ENCODE results near the gene SFXN4.
"Not testable (repeated sequence)": the region's sequence is repeated elsewhere in the genome, so short reads cannot be mapped to it uniquely, and the experiment has no call there.

Gene SFXN4

DNA sequence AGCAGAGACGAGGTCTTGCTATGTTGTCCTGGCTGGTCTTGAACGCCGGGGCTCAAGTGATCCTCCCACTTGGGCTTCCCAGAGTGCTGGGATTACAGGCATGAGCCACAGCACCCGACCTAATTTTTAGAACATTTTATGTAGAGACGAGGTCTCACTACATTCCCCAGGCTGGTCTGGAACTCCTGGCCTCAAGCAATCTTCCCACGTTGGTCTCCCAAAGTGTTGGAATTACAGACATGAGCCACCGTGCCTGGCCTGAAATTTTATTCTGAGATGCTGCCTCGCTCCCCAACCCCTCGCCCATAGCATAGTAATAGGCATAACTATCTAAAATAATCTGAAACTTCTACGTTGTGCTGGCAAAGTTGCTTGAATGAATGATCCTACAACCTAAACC lies 21.9 kb downstream of the SFXN4 start:
- no peak for DNase-seq (ENCODE audit: low read depth in 3 of 3)

DNA sequence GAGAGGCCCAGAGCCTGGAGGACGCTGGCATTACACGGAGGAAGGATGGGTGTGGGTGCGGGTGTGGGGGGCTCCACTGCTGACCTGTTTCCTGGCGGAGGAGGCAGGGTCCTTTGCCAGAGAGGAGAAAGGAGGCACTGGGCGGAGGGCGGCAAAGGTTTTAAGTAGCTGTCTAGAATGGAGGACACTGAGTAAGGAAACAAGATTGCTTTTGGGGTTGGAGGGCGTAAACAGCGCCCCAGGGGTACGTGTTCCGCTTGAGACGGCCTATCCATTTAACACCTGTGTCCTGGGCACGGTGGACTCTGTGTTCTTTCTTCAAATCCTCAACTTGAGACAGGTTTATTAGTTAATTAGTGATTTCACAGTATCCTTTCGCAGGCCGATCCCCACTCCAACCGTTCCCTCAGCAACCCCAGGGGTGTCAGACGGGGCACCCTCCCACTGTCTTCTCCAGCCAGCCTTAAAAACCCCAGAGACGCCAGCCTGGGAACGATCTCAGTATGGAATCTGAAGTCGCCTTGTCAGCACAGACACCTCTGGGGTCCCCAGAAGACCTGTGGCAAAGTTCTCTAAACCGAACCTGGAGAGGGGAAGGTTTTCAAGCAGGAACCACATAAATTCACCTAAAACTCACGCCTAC lies 24.8 kb downstream of the SFXN4 start:
- no peak for DNase-seq (ENCODE audit: low read depth in 3 of 3)

DNA sequence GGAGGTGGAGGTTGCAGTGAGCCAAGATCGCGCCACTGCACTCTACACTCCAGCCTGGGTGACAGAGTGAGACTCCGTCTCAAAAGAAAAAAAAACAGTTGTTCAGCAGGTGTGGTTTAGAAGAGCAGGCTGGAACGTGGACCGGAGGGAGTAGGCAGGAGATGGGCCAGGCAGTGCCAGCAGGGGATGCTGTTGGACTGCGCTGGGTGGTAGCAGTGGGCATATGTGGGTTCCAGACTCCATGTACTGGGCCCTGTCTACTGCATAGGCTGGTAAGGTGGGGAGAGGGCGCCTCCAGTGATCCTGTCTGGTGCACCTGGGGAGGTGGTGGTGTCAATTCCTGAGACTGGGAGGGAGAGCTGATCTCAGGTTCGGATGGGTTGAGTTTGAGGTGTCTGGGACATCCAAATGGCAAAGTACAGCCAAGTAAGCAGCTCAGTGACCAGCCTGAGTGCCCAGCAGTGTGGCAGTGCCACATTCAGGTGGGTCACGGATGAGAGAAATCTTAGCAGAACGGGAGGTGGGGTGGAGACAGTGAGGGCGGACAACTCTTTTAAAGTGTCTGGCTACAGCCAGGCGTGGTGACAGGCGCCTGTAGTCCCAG lies 25.9 kb downstream of the SFXN4 start:
- DNase-seq (ENCODE audit: low read depth in 3 of 3) = peak in 2 of 3 experiments; percentile 11 to 21

DNA sequence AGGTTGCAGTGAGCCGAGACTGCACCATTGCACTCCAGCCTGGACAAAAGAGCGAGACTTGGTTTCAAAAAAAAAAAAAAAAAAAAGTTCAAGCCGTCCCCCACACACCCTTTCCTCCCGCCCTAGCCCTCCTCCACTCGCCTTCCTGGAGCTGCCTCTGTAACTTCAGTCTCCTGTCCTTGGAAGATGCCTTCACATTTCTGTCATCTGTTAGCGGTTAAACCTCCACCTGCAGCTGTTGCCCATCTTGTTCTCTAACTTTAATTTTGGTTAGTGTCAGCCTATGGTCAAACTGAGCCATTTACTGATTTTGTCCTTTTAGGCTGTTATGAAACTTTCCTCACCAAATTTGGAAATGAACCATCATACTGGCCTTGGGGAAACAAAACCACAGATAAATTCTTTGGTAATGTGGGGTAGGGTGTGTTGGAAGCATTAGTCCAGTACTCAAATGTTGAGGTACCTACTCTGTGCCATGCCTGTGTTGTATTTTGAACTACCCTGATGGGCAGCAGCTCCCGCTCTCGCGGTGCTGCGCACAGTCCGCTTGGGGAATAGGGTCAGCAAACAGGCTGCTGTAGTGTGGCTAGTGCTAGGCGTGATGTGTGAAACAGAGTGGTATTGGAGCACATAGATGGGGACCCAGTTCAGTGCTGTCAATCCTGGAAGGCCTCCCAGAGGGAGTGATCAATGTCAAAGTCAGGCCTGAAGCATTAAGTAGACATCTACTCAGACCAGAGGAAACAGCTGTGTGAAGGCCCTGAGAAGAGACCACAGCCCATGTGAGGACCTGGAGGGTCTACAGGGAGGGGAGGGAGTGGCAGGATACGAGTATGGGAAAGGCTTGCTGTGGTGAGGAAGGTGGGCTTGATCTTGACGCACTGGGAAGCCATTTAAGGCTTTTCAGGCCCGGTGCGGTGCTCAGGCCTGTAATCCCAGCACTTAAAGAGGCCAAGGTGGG lies 26.9 kb downstream of the SFXN4 start:
- no peak for DNase-seq (ENCODE audit: low read depth in 3 of 3)

DNA sequence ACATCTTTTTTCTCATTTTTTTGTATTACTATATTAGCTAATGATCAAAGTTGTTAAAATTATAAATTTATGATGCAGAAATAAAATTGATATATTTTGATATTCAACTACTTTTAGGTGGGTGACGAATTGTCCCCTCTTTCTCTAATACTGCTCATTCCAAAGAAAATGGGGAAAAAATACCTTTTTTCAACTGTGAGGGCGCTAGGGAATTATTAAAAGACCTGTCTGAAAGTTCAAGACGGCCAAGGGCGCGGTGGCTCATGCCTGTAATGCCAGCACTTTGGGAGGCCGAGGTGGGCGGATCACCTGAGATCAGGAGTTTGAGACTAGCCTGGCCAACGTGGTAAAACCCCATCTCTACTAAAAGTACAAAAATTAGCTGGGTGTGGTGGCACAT lies 27.6 kb downstream of the SFXN4 start:
- not testable (repeated sequence) for DNase-seq (ENCODE audit: low read depth in 3 of 3)

DNA sequence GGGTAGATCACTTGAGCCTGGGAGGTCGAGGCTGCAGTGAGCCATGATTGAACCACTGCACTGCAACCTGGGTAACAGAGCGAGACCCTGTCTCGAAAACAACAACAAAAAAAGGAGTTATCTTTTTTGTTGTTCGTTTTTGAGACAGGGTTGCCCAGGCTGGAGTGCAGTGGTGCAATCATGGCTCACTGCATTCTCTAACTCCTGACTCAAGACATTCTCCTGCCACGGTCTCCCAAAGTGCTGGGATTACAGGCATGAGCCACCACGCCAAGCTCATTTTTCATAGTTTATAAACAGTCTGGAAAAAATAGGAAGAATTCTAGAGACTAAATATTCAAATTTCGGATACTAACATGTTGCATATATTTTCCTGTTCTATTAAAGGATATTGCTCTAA lies 29.4 kb downstream of the SFXN4 start:
- DNase-seq (ENCODE audit: low read depth in 3 of 3) = no peak

DNA sequence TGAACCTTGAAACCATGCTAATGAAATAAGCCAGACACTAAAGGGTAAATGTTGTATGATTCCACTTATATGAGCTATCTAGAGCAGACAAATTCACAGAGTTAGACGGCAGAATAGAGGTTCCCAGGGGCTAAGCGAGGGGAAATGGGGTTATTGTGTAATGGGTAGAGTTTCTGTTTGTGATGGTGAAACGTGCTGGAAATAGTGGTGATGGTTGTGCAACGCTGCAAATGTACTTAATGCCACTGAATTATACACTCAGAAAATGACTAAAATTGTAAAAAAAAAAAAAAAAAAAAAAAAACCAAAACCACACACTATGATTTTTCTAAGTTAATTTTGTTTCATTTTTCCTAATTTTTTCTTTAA lies 30.0 kb downstream of the SFXN4 start:
- DNase-seq (ENCODE audit: low read depth in 3 of 3) = no peak

DNA sequence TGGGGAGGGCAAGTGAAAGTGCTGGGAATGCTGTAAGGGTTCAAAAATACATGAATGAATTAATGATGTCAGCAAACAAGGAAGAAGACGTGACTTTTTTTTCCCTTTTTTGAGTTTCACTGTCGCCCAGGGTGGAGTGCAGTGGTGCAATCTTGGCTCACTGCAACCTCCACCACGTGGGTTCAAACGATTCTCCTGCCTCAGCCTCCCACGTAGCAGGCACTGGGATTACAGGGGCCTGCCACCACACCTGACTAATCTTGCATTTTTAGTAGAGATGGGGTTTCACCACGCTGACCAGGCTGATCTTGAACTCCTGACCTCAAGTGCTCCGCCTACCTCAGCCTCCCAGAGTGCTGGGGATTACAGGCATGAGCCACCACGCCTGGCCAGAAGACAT lies 31.6 kb downstream of the SFXN4 start:
- peak in 1 of 3 experiments; percentile 43 for DNase-seq (ENCODE audit: low read depth in 3 of 3)

DNA sequence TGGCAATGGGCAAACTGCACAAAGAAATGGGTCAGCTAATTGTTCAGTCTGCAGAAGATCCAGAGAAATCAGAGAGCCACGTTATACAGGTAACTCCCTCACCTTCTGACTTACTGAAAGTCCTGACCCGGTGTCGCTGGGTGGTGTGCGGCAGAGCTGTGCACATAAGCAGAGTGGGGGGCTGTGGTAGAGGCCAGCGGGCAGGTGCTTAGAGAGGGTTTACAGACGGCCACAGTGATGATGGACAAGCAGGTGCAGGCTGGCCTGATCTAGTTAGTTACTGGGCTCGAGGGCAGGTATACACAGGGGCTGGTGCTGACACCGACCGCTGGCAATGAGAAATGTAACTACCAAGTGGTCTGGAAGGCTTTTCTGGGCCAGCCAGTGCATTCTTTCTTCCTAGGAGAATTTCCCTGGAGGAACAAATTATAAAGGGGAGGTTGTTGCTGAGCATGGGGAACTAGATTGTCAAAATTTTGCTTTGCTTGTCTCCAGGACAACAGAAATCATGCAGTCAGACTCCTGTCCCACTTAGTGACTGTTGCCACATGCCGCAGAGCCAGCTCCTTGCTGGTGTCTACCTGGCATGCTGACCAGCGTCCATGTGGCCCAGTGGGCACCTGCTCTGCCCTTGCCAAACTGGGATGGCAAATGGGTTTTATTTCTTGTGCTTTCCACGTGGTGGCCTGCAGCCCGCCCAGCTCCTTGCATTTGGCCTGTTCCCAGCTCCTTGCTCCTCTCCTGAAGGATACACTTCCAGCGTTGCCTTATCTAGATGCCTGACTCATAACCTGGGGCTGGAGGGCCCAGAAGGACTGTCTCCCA lies 32.8 kb downstream of the SFXN4 start:
- no peak for DNase-seq (ENCODE audit: low read depth in 3 of 3)

DNA sequence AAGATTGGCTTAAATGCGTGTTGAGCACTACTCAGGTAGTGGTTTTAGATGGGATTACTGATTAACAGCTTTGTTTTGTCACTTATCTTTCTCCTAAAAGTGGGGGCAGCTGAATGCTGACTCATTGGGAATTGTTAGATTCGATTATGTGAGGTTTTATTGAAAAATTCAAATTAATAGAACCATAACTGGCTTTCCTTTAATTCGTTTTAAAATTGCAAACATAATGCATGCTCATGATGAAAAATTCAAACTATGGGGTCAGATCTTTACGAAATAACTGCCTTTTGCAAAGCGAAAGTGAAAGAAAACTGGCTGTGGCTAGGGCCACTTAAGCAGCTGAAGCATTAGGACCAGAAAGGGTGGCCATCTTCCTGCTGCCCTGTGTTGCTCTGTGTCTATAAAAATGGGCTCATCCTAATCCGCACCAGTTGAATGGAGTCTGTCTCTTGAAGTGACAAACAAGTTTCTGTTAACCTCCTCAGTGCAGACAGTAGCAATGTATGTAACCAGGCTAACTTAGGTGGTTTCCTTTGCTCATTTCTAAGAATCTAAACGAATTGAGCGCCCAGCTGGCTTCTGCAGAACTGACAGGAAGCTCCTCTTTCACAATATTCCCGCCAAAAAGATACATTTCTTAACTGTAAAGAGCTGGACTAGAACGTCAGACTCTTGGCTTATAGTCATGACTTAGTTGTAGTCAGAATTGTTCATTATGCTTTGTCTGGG lies 33.8 kb downstream of the SFXN4 start:
- DNase-seq (ENCODE audit: low read depth in 3 of 3) = peak in 2 of 3 experiments; percentile 16 to 26

DNA sequence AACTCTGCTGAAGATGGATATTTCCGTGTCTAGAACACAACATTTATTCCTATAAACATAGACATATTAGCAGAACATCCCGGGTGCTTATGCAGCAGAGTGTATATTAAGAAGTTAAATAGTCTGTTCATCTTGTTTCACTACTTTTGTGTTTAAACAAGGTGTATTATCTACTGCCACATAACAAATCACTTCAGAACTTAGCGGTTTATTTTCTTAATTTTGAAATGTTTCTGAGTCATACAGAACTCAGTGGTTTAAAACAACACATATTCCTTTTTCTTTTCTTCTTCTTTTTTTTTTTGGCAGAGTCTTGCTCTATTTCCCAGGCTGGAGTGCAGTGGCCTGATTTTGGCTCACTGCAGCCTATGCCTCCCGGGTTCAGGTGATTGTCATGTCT lies 35.8 kb downstream of the SFXN4 start:
- no peak for DNase-seq (ENCODE audit: low read depth in 3 of 3)

DNA sequence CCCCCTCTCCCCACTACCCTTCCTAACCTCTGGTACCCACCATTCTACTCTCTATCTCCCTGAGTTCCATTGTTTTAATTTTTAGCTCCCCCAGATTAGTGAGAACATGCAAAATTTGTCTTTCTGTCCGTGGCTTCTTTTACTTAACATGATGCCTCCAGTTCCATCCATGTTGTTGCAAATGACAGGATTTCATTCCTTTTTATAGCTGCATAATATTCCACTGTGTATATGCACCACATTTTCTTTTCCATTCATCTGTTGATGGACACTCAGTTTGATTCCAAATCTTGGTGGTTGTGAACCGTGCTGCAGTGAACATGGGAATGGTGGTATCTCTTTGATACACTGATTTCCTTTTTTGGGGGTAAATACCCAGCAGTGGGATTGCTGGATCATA lies 39.6 kb downstream of the SFXN4 start:
- no peak for DNase-seq (ENCODE audit: low read depth in 3 of 3)

DNA sequence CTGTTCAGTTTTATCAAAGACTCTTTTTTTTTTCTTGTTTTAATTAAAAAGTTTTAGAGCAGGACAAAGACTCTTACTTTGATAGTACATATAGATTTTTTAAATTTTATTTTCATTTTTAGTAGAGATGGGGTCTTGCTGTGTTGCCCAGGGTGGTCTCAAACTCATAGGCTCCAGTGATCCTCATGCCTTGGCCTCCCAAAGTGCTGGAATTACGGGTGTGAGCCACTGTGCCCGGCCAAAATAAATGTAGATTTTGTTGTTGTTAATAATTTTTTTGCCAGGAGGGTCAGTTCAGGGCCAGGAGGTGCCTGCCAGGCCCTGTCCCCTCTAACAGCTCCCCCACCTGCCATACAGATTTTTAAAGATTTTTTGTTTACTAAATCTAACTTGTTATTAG lies 44.6 kb downstream of the SFXN4 start:
- DNase-seq (ENCODE audit: low read depth in 3 of 3) = no peak

DNA sequence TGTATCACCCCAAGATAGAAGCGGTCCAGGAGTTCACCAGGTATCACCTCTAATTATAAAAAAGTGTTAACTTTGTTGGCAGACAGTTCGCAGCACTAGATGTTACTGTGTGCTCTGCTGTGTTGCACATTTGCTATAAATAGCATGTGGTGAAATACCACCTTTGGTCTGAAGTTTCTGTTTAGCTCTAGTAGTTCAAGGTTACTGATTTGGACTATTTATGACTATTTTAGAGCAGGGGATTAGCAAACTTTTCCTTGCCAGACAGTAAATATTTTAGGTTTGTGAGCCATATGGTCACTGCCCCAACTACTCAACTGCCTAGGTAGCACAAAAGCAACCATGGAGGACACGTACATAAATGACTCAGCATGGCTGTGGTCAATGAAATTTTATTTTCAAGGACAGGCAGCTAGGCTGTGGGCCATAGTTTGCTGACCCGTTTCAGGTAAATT lies 45.1 kb downstream of the SFXN4 start:
- no peak for DNase-seq (ENCODE audit: low read depth in 3 of 3)

DNA sequence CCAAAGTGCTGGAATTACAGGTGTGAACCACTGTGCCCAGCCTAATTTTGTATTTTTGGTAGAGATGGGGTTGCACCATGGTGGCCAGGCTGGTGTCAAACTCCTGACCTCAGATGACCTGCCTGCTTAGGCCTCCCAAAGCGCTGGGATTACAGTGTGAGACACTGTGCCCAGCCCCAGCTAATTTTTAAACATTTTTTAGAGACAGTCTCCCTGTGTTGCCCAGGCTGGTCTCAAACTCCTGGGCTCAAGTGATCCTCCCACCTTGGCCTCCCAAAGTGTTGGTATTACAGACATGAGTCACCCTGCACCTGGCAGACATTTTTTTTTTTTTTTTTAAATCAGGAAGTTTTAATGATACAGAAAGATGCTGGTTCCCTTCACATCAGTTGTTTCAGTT lies 46.1 kb downstream of the SFXN4 start:
- DNase-seq (ENCODE audit: low read depth in 3 of 3) = no peak

DNA sequence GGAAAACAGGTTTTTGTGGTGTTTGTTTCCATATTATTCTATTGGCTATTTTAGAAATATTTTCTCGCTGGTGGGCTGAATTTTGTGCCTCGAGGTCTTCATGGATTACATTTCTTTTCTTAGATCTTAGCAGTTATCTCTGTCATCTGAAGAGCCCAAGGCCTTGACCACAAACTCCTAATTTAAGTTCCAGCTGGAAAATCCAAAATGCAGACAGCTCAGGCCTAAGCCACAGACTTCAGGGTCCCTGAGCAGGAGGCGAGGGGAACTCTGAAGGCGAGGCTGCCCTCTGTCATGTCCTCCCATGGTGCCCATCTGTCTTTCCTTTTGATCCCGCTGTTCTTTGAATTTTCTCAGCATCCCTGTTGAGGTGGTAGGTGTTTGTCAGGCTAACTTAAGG lies 47.3 kb downstream of the SFXN4 start:
- DNase-seq (ENCODE audit: low read depth in 3 of 3) = no peak

DNA sequence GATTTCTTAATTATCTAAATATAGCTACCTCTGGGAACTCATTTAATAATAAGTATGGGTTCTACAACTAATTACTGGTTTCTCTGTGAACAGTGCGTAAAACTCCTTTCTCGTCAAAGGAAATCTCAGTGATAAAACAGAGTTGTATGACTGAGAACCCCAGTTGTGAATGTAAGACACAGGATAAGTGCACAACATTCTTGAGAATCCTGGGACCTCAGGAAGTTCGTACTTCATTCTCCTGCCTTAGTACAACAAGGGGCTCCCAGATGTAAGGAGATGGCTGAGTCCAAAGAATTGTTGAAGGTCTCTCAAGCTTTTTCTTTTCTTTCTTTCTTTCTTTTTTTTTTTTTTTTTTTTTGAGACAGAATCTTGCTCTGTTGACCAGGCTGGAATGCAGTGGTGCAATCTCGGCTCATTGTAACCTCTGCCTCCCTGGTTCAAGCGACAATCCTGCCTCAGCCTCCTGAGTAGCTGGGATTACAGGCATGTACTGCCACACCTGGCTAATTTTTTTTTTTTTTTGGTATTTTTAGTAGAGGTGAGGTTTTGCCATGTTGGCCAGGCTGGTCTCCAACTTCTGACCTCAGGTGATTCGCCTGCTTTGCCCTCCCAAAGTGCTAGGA lies 49.1 kb downstream of the SFXN4 start:
- DNase-seq (ENCODE audit: low read depth in 3 of 3) = no peak

DNA sequence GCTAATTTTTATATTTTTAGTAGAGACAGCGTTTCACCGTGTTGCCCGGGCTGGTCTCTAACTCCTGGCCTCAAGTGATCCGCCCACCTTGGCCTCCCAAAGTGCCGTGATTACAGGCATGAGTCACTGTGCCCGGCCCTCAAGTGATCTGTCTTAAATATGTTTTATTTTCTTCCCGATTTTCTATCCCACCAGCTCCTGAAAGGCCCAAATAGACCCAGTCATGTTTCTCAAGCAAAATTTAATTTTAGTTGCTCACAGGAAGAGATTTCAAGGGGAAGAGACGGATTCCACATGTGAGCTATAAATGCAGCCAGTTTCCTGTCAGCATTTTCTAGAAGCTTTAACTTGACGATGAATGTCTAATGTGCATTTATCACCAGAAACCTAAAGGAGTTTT lies 49.6 kb downstream of the SFXN4 start:
- no peak for DNase-seq (ENCODE audit: low read depth in 3 of 3)

DNA sequence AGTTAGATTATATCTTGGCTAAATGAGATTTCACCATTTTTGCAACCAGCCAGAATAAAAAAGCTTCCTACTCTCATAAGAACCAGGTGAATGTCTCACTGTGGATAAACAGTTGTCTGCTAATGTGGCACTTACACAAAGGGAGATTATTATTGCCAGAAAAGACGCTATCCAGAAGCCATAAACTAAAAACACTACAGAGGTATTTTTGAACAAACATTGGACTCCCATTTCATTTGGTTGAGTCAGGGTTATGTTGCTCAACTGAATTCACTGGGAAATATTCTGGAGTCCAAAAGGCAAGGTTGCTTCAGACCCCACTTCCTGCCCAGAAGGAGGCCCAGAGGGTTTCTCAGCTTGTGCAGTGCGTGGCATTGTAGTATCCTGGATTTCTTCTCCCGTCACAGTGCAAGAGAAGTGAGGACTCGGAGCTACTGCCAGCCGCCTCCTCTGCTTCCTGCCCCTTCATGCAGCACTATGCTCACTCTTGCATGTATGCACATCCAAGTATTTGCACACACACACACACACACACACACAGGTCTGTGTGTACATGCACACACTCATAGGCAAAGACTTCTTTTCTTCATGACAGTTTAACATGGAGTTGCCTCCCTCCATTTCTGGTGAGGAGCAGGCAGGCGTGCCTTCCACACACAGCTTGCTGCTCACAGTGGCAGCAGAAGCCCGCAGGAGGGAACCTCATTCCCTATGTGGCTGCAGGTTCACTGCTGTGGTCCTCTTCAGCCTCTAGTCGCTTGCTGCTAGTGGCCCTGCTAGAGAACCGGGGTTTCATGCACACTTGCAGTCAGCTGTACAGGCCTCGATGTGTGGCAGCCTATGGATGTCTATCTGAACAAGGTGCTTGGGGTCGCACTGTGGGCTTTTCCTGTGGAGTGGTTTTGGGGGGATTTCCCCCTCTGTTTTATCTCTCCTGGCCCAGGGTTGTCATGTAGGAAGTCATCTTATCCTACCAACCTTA lies 51.5 kb downstream of the SFXN4 start:
- DNase-seq (ENCODE audit: low read depth in 3 of 3) = no peak

DNA sequence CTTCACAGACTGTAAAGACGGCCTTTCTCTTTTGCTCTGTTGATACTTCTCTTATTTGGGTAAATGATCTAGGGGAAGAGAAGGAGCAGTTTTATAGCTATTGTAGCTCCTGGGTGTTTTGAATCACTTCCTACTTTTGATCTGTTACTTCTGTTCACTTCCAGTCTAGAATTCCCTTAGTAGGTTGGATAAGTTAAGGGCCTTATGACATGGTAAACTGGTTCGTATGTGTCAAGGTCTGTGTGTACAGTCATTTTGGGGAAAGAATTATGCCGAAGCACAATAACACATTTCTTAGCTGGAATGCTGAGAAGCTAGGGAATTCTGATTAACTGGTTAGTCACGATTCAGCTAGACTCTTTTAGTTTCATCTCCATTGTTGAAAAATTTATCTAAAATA lies 53.5 kb downstream of the SFXN4 start:
- no peak for DNase-seq (ENCODE audit: low read depth in 3 of 3)

Data from stimulated activated CD4-positive, alpha-beta T cell treated with anti-CD3 and anti-CD28 coated beads, TNF-alpha, amount 100 ng/mL, for 24 hours (primary cell).